Suprapubic skin (tissue), 4 donors: ENCODE data around the gene CRB2. TPM values are rescaled to one million over a fixed set of nuclear protein-coding genes. Genes with fewer than 3 reads are reported as not detected.

ENCODE experiments used
- DNase-seq, 2 donors: peaks; one replicate each; pipeline ENCODE4 v3.0.0-alpha.2; 2019; ENCODE audit warnings: low spot score in 2 of 2
- H3K27ac ChIP-seq: fragments of 200-600 bp; sonication (generic); one replicate; pipeline ENCODE4 v1.5.1; 2019
- H3K27me3 ChIP-seq: fragments of 200-600 bp; sonication (generic); one replicate; pipeline ENCODE4 v1.5.1; 2019
- H3K36me3 ChIP-seq: fragments of 200-600 bp; sonication (generic); one replicate; pipeline ENCODE4 v1.5.1; 2019
- H3K4me1 ChIP-seq: fragments of 200-600 bp; sonication (generic); one replicate; pipeline ENCODE4 v1.5.1; 2019
- H3K4me3 ChIP-seq: fragments of 200-600 bp; sonication (generic); one replicate; pipeline ENCODE4 v1.5.1; 2019; ENCODE audit warnings: mild to moderate bottlenecking
- H3K9me3 ChIP-seq: fragments of 200-600 bp; sonication (generic); one replicate; pipeline ENCODE4 v1.5.1; 2019
- CTCF ChIP-seq, 2 donors: fragments of 200-600 bp in 1 of 2; fragments of 450-650 bp in 1 of 2; sonication (generic) in 1 of 2; IDR thresholded peaks; one replicate each; pipeline ENCODE4 v1.5.1; 2016 to 2019; ENCODE audit warnings: antibody characterized with exemption in 2 of 2, mild to moderate bottlenecking in 1 of 2, moderate library complexity in 1 of 2
- EP300 ChIP-seq: sonication (generic); formaldehyde crosslinking; IDR thresholded peaks from one replicate; pipeline ENCODE4 v1.6.1; 2017; ENCODE audit warnings: antibody characterized with exemption
- POLR2A ChIP-seq, 2 donors: fragments of 450-650 bp; IDR thresholded peaks; one replicate each; pipeline ENCODE4 v1.6.1; 2017; ENCODE audit warnings: antibody characterized with exemption in 2 of 2, mild to moderate bottlenecking in 2 of 2, moderate library complexity in 2 of 2
- POLR2AphosphoS5 ChIP-seq, 3 donors: sonication (generic); formaldehyde crosslinking; IDR thresholded peaks; one replicate each; pipeline ENCODE4 v1.6.1; 2017; ENCODE audit warnings: antibody characterized with exemption in 3 of 3
- WGBS: methylation state at CpG from one replicate; pipeline ENCODE4 v1.1.5; 2018; 5-methylcytosine and 5-hydroxymethylcytosine counted together
- total RNA-seq, 4 donors: library from RNA; depleted of rRNA; stranded (reverse); fragments of >200 nt; gene quantifications; one replicate each; pipeline ENCODE4 v1.1.0, GENCODE V29; 2016

The CRB2 gene
- total RNA-seq, 4 donors from 2014 or later, result not detected

DNA sequence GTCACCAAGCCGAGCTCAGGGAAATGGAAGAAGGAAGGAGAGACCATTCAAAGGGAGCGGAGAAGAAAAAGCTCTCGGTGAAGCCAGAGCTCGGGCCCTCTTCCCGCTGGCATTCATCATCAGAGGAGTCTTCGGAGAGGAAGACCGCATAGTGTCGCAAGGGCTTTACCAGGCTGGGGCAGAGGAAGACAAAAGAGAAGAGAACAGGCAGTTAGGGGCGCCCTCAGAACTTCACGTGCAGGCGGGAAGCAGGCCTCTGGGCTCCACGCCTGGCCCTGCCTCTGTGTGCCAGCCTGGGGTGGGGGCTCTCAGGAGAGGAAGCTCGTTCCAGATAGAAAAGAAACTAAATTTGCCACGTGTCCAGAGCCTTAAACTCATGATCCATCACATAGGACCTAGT is 31.7 kb downstream of the CRB2 start:
- TF ChIP-seq EP300 (no peak), POLR2AphosphoS5 (IDR thresholded peaks at IDR 0.05) (no peak), POLR2A (IDR thresholded peaks at IDR 0.05) (no peak), CTCF (IDR thresholded peaks at IDR 0.05) (no peak)
- no peaks in the 10 kb centered on the region for H3K9me3 ChIP-seq
- H3K4me1 ChIP-seq, result no peaks in the 10 kb centered on the region
- DNase-seq, result no peak
- WGBS, result 74% methylated on average over 14 of the region's 14 CpGs
- no peak overlapping the region for H3K27ac ChIP-seq
- H3K36me3 ChIP-seq, result peaks cover 6% of the 10 kb centered on the region
- H3K27me3 ChIP-seq, result no peaks in the 10 kb centered on the region
- no peak overlapping the region for H3K4me3 ChIP-seq

- no peak for TF ChIP-seq CTCF (IDR thresholded peaks at IDR 0.05)
- WGBS, result 75% methylated on average over 5 of the region's 10 CpGs
- H3K27ac ChIP-seq, result no peak overlapping the region
- H3K4me1 ChIP-seq, result no peaks in the 10 kb centered on the region
- no peak overlapping the region for H3K4me3 ChIP-seq
- H3K9me3 ChIP-seq, result no peaks in the 10 kb centered on the region
- no peak for DNase-seq
- H3K36me3 ChIP-seq, result no peaks in the 10 kb centered on the region
- no peaks in the 10 kb centered on the region for H3K27me3 ChIP-seq
These were observed 33.1 kb downstream of the CRB2 start for GRCh38 chr9:123389070-123389469.

DNA sequence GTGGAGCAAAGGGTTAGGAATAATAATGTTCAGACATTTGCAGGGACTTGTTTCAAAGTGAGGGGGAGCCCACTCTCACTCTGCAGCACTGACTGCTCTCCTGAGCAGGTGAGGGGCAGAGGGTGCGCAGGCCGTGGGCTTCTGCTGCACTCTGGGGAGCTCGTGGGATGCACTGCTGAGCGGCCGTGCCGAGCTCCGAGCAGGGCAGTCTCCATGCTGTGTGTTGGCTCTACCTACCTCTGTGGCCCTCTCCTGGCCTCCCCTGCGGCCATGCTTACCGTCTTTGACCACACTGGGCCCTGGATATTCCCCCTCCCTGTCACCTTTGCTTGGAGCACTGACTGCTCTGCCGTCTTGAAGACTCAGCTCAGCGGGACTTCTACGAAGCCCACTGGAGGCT is 33.7 kb downstream of the CRB2 start:
- H3K27ac ChIP-seq, result no peak overlapping the region
- no peak overlapping the region for H3K4me3 ChIP-seq
- no peaks in the 10 kb centered on the region for H3K36me3 ChIP-seq
- DNase-seq, result no peak
- TF ChIP-seq POLR2A (IDR thresholded peaks at IDR 0.05) (no peak), EP300 (no peak), POLR2AphosphoS5 (IDR thresholded peaks at IDR 0.05) (no peak), CTCF (IDR thresholded peaks at IDR 0.05) (no peak)
- H3K9me3 ChIP-seq, result no peaks in the 10 kb centered on the region
- WGBS, result 83% methylated on average over 12 of the region's 12 CpGs
- H3K27me3 ChIP-seq, result no peaks in the 10 kb centered on the region
- no peaks in the 10 kb centered on the region for H3K4me1 ChIP-seq

- no peak overlapping the region for H3K4me3 ChIP-seq
- DNase-seq, result no peak
- H3K9me3 ChIP-seq, result no peaks in the 10 kb centered on the region
- no peaks in the 10 kb centered on the region for H3K36me3 ChIP-seq
- H3K27me3 ChIP-seq, result no peaks in the 10 kb centered on the region
- 91% methylated on average over 12 of the region's 23 CpGs for WGBS
- no peaks in the 10 kb centered on the region for H3K4me1 ChIP-seq
- no peak overlapping the region for H3K27ac ChIP-seq
- TF ChIP-seq EP300, result no peak
- no peak for TF ChIP-seq POLR2A (IDR thresholded peaks at IDR 0.05)
- TF ChIP-seq CTCF (IDR thresholded peaks at IDR 0.05), result no peak
- no peak for TF ChIP-seq POLR2AphosphoS5 (IDR thresholded peaks at IDR 0.05)
These were observed 34.5 kb downstream of the CRB2 start for GRCh38 chr9:123390337-123391135.

GRCh38 chr9:123391233-123391632 is 35.2 kb downstream of the CRB2 start:
- Histone ChIP-seq H3K27ac (no peak overlapping the region), H3K4me3 (no peak overlapping the region), H3K36me3 (no peaks in the 10 kb centered on the region), H3K4me1 (no peaks in the 10 kb centered on the region), H3K9me3 (no peaks in the 10 kb centered on the region), H3K27me3 (no peaks in the 10 kb centered on the region)
- DNase-seq, result no peak
- WGBS, result 97% methylated on average over 5 of the region's 5 CpGs
- TF ChIP-seq EP300 (no peak), POLR2AphosphoS5 (IDR thresholded peaks at IDR 0.05) (no peak), POLR2A (IDR thresholded peaks at IDR 0.05) (no peak), CTCF (IDR thresholded peaks at IDR 0.05) (no peak)
